ENCODE results near the gene PLK4.

PLK4 gene

DNA sequence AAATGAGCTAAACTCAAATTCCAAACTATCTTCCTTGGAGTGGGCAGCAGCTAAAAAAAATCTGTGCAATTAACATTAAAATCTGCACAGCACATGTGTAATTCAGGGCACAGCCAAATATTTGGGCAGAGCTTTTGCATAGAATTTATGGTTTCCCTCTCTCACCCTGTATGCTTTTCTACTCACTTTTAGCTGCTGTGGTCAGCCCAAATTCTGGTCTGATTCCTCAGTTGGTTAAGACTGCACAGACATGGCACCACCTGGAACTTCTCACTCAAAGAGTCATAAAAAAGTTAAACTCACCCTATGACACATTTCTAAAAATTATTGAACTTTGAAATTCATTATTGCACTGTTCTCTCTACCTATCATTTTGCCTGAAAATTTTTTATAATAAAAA lies 4.9 kb upstream of the PLK4 start:
- H3K4me1 ChIP-seq = no peaks in the 10 kb centered on the region
- H3K27me3 ChIP-seq (ENCODE audit: control insufficient read depth, insufficient read depth, low read length) = no peaks in the 10 kb centered on the region
- no peak overlapping the region for H2AFZ ChIP-seq
- no peak overlapping the region for H3K9ac ChIP-seq
- H3K36me3 ChIP-seq (ENCODE audit: control insufficient read depth, insufficient read depth, low read length) = no peaks in the 10 kb centered on the region
- no peaks in the 10 kb centered on the region for H3K9me3 ChIP-seq (ENCODE audit: control insufficient read depth, low read length)
- H3K4me3 ChIP-seq (ENCODE audit: low read depth, low read length) = no peak overlapping the region
- no peak overlapping the region for H3K4me2 ChIP-seq (ENCODE audit: low read length)
- H3K27ac ChIP-seq = no peak overlapping the region
- TF ChIP-seq CTCF (IDR thresholded peaks at IDR 0.05) = no peak
- H3K79me2 ChIP-seq = no peaks in the 10 kb centered on the region

DNA sequence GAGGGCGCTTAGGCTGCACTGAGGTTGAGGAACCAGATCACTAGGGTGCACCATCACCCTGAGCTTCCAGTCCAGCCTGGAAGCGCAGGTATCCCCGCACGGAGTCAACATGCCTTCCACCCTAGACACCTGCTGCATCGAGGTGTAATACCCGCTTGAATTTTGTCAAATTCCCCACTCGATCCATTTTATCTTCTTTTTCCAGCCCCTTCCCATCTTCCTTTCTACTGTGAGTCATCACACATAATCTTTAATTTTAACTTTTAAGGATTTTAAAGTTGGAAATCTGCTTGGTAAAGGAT lies 821 bp downstream of the PLK4 start:
- H3K4me2 ChIP-seq (ENCODE audit: low read length) = peak overlapping the region; percentile 82
- no peak overlapping the region for H3K27ac ChIP-seq
- H3K79me2 ChIP-seq = no peaks in the 10 kb centered on the region
- no peaks in the 10 kb centered on the region for H3K27me3 ChIP-seq (ENCODE audit: control insufficient read depth, insufficient read depth, low read length)
- no peak for TF ChIP-seq CTCF (IDR thresholded peaks at IDR 0.05)
- H2AFZ ChIP-seq = peak overlapping the region; percentile 93
- H3K36me3 ChIP-seq (ENCODE audit: control insufficient read depth, insufficient read depth, low read length) = no peaks in the 10 kb centered on the region
- H3K9me3 ChIP-seq (ENCODE audit: control insufficient read depth, low read length) = no peaks in the 10 kb centered on the region
- no peak overlapping the region for H3K9ac ChIP-seq
- H3K4me3 ChIP-seq (ENCODE audit: low read depth, low read length) = peak overlapping the region; percentile 83
- H3K4me1 ChIP-seq = no peaks in the 10 kb centered on the region

GRCh38 chr4:127888559-127888958 lies 7.9 kb downstream of the PLK4 start:
- no peaks in the 10 kb centered on the region for H3K36me3 ChIP-seq (ENCODE audit: control insufficient read depth, insufficient read depth, low read length)
- H3K4me1 ChIP-seq = no peaks in the 10 kb centered on the region
- no peak for TF ChIP-seq CTCF (IDR thresholded peaks at IDR 0.05)
- H3K4me2 ChIP-seq (ENCODE audit: low read length) = no peak overlapping the region
- H3K9me3 ChIP-seq (ENCODE audit: control insufficient read depth, low read length) = no peaks in the 10 kb centered on the region
- H3K4me3 ChIP-seq (ENCODE audit: low read depth, low read length) = no peak overlapping the region
- H2AFZ ChIP-seq = no peak overlapping the region
- H3K79me2 ChIP-seq = no peaks in the 10 kb centered on the region
- H3K9ac ChIP-seq = no peak overlapping the region
- H3K27me3 ChIP-seq (ENCODE audit: control insufficient read depth, insufficient read depth, low read length) = no peaks in the 10 kb centered on the region
- no peak overlapping the region for H3K27ac ChIP-seq

DNA sequence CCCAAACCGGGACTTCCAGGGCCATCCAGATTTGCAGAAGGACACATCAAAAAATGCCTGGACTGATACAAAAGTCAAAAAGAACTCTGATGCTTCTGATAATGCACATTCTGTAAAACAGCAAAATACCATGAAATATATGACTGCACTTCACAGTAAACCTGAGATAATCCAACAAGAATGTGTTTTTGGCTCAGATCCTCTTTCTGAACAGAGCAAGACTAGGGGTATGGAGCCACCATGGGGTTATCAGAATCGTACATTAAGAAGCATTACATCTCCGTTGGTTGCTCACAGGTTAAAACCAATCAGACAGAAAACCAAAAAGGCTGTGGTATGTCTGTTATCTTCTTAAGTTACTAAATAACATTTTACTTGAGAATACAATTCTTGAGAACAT lies 9.2 kb downstream of the PLK4 start:
- no peaks in the 10 kb centered on the region for H3K36me3 ChIP-seq (ENCODE audit: control insufficient read depth, insufficient read depth, low read length)
- no peaks in the 10 kb centered on the region for H3K9me3 ChIP-seq (ENCODE audit: control insufficient read depth, low read length)
- TF ChIP-seq CTCF (IDR thresholded peaks at IDR 0.05) = no peak

GRCh38 chr4:127896069-127896468 lies 15.4 kb downstream of the PLK4 start:
- Histone ChIP-seq H3K27me3 (ENCODE audit: control insufficient read depth, insufficient read depth, low read length) (no peaks in the 10 kb centered on the region), H3K9me3 (ENCODE audit: control insufficient read depth, low read length) (no peaks in the 10 kb centered on the region), H3K4me2 (ENCODE audit: low read length) (no peak overlapping the region), H2AFZ (no peak overlapping the region), H3K4me3 (ENCODE audit: low read depth, low read length) (no peak overlapping the region), H3K36me3 (ENCODE audit: control insufficient read depth, insufficient read depth, low read length) (no peaks in the 10 kb centered on the region), H3K79me2 (no peaks in the 10 kb centered on the region), H3K9ac (no peak overlapping the region), H3K4me1 (no peaks in the 10 kb centered on the region), H3K27ac (no peak overlapping the region)
- no peak for TF ChIP-seq CTCF (IDR thresholded peaks at IDR 0.05)

More for the DNA sequence above, 9.2 kb downstream of the PLK4 start:
- no peak overlapping the region for H3K4me3 ChIP-seq (ENCODE audit: low read depth, low read length)
- no peaks in the 10 kb centered on the region for H3K4me1 ChIP-seq
- no peaks in the 10 kb centered on the region for H3K27me3 ChIP-seq (ENCODE audit: control insufficient read depth, insufficient read depth, low read length)
- no peak overlapping the region for H3K27ac ChIP-seq
- no peak overlapping the region for H2AFZ ChIP-seq
- H3K79me2 ChIP-seq = no peaks in the 10 kb centered on the region
- no peak overlapping the region for H3K4me2 ChIP-seq (ENCODE audit: low read length)
- H3K9ac ChIP-seq = no peak overlapping the region

All from parathyroid adenoma (tissue), 2 donors.